Choroid plexus epithelial cell (primary cell): Measurements from ENCODE around the gene VWA5B1.

Experiments used
- DNase-seq: peaks from one replicate; pipeline ENCODE4 v3.0.0-alpha.2; 2010; ENCODE audit warnings: low read depth
- H3K4me3 ChIP-seq: 2 replicates; pipeline ENCODE4 v1.5.1; 2011; ENCODE audit warnings: low read depth, mild to moderate bottlenecking, control low read depth, low read length, moderate library complexity
- TF ChIP-seq, protein P1 (sequence below): conservative IDR thresholded peaks from 2 replicates; pipeline ENCODE4 v1.5.1; 2011; ENCODE audit warnings: low read depth, mild to moderate bottlenecking, control low read depth, inconsistent platforms, low read length, moderate library complexity

VWA5B1 gene

GRCh38 chr1:20403423-20404145 is 112.9 kb downstream of the VWA5B1 start:
- no peak for DNase-seq
- TF ChIP-seq, protein P1, sequence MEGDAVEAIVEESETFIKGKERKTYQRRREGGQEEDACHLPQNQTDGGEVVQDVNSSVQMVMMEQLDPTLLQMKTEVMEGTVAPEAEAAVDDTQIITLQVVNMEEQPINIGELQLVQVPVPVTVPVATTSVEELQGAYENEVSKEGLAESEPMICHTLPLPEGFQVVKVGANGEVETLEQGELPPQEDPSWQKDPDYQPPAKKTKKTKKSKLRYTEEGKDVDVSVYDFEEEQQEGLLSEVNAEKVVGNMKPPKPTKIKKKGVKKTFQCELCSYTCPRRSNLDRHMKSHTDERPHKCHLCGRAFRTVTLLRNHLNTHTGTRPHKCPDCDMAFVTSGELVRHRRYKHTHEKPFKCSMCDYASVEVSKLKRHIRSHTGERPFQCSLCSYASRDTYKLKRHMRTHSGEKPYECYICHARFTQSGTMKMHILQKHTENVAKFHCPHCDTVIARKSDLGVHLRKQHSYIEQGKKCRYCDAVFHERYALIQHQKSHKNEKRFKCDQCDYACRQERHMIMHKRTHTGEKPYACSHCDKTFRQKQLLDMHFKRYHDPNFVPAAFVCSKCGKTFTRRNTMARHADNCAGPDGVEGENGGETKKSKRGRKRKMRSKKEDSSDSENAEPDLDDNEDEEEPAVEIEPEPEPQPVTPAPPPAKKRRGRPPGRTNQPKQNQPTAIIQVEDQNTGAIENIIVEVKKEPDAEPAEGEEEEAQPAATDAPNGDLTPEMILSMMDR, result no peak

DNA sequence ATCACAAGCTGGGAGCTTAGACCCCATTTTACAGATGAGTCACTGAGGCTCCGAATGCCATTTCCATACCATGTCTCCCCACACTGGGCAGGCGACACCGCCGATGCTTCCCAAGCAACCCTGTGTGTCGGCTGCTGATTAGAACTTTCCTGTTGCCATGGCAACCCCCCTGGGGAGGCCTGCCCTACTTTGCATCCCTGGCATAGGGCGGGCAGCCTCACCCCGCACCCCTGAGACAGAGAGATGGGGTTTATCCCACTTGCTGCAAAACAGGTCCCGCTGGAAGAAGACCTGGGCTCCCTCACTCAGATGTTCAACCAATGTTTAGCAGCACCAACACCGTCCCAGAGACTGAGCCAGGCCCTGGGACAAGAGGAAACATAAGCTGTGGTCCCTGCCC is 113.8 kb downstream of the VWA5B1 start:
- TF ChIP-seq, protein P1, result no peak
- no peak for DNase-seq
- H3K4me3 ChIP-seq, result no peak overlapping the region

More at GRCh38 chr1:20403423-20404145, 112.9 kb downstream of the VWA5B1 start:
- no peak overlapping the region for H3K4me3 ChIP-seq
